Measurements from ENCODE around the gene MAFG. TPM values are rescaled to one million over a fixed set of nuclear protein-coding genes. Genes with fewer than 3 reads are reported as not detected.
A peak's percentile ranks its signal among the peaks of the same experiment; 100 is the strongest.

The MAFG gene
- total and polyA plus RNA-seq, 2 of the 13 experiments (the other 11 are each of a cell fraction or from before 2014, with no cell fraction given) = 14.5 to 20.0 TPM

- TF ChIP-seq HNRNPLL (IDR thresholded peaks at IDR 0.05; ENCODE audit: low read depth, low read length, poor library complexity, severe bottlenecking) (peak; percentile 4), HNF4G (IDR thresholded peaks at IDR 0.05; ENCODE audit: borderline replicate concordance, low read depth, low read length) (no peak), HNF4G (CRISPR knock-in tag; IDR thresholded peaks at IDR 0.05; ENCODE audit: borderline replicate concordance, low read depth) (no peak), FUBP1 (CRISPR knock-in tag; IDR thresholded peaks at IDR 0.05; ENCODE audit: borderline replicate concordance) (no peak), IKZF5 (CRISPR knock-in tag; IDR thresholded peaks at IDR 0.05) (peak; percentile 29; the same call in 1 of the 2 replicates), PTBP1 (IDR thresholded peaks at IDR 0.05; ENCODE audit: low read depth, low read length, poor library complexity, severe bottlenecking) (no peak), ZNF484 (CRISPR knock-in tag; IDR thresholded peaks at IDR 0.05; ENCODE audit: borderline replicate concordance, low read depth) (no peak), ZNF280D (CRISPR knock-in tag; IDR thresholded peaks at IDR 0.05) (no peak; the same call in 1 of the 2 replicates), ZNF589 (CRISPR knock-in tag; conservative IDR thresholded peaks at IDR 0.05) (no peak), PRDM10 (CRISPR knock-in tag; IDR thresholded peaks at IDR 0.05; ENCODE audit: low read depth) (no peak), NR3C1 (CRISPR knock-in tag; IDR thresholded peaks at IDR 0.05) (no peak), TFDP1 (CRISPR knock-in tag; IDR thresholded peaks at IDR 0.05; ENCODE audit: borderline replicate concordance) (no peak), SP2 (CRISPR knock-in tag; IDR thresholded peaks at IDR 0.05) (no peak), NFE2L1 (CRISPR knock-in tag; IDR thresholded peaks at IDR 0.05; ENCODE audit: borderline replicate concordance) (no peak; the same call in 1 of the 2 replicates), GZF1 (CRISPR knock-in tag; IDR thresholded peaks at IDR 0.05) (no peak)
Measured at GRCh38 chr17:81901167-81902022, 26.1 kb downstream of the MAFG start (continued).

All from HepG2 (cell line).